Fibroblast of skin of right biceps (primary cell): ENCODE data around the gene EIF4ENIF1.
"Not testable (repeated sequence)": the region's sequence is repeated elsewhere in the genome, so short reads cannot be mapped to it uniquely, and the experiment has no call there.

Experiments
- DNase-seq: peaks from one replicate; pipeline ENCODE4 v3.0.0-alpha.2; 2013

EIF4ENIF1 gene

DNA sequence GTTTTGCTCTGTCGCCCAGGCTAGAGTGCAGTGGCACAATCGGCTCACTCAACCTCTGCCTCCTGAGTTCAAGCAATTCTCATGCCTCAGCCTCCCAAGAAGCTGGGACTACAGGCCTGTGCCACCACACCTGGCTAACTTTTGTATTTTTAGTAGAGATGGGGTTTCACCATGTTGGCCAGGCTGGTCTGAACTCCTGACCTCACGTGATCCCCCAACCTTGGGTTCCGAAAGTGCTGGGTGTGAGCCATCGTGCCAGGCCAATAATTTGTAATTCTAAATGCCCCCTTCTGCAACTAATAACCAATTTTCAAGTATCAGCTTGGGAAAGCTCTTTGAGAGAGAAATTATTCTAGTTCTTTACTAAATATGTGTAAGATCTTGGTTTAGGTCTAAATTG is 3.7 kb upstream of the EIF4ENIF1 start:
- DNase-seq, result not testable (repeated sequence)

DNA sequence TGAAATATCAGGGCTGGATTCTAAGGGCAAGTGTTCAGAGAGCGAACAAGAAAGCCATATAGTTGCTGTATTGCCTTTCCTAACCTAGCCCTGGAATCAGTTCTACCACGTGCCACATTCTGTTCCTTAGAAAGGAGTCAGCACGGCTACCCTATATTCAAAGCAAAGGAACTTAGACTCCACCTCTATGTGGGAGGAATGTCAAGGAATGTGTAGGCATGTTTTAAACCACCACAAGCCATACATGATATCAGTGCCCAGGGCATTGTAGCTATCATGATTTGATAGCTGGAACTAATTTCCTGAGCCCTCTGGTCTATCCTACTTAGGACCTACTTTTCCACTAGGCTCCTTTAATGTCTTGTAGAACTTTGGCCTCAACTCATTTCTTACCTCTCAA is 2.5 kb upstream of the EIF4ENIF1 start:
- no peak for DNase-seq

DNA sequence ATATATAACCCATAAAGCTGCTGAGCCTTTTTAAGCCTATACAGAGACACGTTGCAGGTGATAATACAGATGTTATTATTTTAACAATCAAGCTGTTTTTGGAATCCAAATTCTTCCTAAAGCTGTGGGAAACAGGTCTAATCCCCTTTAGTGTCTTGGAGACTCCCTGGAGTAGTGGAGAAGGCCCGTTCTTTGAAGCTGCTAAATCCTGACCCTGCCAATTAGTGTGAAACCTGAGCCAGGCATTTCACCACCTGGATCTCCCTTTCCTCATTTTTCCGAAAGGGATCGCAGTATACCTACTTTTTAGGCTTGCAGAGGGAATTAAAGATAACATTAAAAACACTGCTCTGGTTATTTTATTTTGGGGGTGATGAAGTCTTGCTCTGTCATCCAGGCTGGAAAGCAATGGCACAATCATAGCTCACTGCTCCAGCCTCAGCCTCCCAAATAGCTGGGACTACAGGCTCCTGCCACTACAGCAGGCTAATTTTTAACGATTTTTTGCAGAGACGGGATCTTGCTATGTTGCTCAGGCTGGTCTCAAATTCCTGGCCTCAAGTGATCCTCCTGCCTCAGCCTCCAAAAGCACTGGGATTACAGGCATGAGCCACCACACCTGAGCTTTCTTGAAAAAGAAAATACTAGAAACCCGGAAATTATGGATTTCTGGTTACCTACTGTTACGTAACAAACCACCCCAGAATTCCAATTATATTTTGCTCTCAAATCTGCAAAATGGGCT is 1.7 kb upstream of the EIF4ENIF1 start:
- DNase-seq, result no peak

DNA sequence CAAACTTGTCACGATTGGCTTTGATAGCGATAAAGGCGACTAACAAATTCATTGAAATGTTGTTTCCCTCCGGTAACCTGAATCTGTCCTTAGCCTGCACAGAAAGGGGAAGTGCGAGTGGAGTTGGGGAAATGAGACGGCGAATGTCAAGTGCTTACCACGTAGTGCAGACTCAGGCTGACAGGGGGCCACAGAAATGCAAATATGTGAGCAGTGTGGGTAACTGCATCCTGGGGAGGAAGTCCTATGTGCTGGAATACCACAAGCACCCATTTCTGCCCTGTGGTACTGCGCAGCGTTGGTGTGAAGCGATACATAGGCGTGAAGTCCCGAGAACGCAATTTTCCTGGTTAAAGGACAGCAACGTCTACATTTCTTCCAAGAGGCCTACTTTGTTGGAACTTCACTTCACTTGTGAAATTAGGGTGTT is 869 bp upstream of the EIF4ENIF1 start:
- DNase-seq, result peak; percentile 79

- DNase-seq, result peak; percentile 24
Observed at GRCh38 chr22:31488988-31489617, 539 bp downstream of the EIF4ENIF1 start.

GRCh38 chr22:31488346-31488883 is 1.2 kb downstream of the EIF4ENIF1 start:
- no peak for DNase-seq

- DNase-seq, result no peak
Observed at GRCh38 chr22:31486951-31487350, 2.7 kb downstream of the EIF4ENIF1 start.

- DNase-seq, result not testable (repeated sequence)
Observed at GRCh38 chr22:31486369-31486768, 3.3 kb downstream of the EIF4ENIF1 start.

- DNase-seq, result not testable (repeated sequence)
Observed at GRCh38 chr22:31482470-31482869, 7.2 kb downstream of the EIF4ENIF1 start.

- no peak for DNase-seq
Observed at GRCh38 chr22:31481129-31481528, 8.5 kb downstream of the EIF4ENIF1 start.

DNA sequence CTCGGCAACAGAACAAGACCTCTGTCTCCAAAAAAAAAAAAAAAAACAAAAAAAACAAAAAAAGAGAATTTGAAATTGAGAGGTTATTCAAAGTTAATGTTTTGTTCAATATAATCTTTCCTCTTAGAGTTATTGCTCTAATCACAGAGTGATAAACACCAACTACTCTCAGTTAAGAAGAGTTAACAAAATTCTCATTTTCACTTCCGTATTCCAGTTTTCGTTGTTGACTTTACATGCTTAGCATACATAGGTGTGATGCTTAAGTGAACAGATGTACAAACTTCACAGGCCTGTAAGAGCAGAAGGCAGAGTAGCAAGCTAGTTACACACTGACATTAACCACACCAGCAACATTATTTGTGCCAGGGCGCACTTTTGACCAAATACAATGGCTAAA is 12.3 kb downstream of the EIF4ENIF1 start:
- DNase-seq, result no peak

GRCh38 chr22:31475800-31476199 is 13.8 kb downstream of the EIF4ENIF1 start:
- no peak for DNase-seq

- peak; percentile 77 for DNase-seq
Observed at GRCh38 chr22:31474743-31475142, 14.9 kb downstream of the EIF4ENIF1 start.

DNA sequence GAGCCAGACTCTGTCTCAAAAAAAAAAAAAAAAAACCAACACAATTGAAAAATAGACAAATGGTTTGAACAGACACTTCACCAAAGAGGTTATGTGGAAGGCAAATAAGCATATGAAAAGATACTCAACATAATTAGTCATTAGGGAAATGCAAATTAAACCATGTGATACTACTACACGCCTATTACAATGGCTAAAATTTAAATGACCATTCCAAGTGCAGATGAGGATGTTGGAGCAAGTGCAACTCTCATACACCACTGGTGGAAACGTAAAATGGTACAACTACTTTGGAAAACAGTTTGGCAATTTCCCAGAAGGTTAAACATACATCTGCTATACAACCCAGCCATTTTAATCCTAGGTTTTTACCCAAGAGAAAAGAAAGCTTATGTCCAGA is 24.3 kb downstream of the EIF4ENIF1 start:
- DNase-seq, result no peak

DNA sequence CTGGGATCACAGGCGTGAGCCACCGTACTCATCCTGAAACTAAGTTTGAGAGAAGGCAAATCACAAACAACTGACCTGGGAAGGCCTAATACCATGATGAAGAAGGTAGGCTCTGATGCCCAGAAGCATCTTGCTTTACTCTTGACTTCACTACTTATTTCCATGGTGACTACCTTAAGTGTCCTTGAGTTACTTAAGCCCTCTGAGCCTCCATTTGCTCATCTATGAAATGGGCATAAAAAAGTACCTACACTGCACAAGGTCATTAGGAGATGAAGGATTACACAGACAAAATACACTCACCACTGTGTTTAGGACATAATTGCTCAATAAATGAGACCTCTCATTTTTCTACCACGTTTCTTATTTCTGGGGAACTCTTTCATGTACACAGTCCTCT is 27.9 kb downstream of the EIF4ENIF1 start:
- no peak for DNase-seq

DNA sequence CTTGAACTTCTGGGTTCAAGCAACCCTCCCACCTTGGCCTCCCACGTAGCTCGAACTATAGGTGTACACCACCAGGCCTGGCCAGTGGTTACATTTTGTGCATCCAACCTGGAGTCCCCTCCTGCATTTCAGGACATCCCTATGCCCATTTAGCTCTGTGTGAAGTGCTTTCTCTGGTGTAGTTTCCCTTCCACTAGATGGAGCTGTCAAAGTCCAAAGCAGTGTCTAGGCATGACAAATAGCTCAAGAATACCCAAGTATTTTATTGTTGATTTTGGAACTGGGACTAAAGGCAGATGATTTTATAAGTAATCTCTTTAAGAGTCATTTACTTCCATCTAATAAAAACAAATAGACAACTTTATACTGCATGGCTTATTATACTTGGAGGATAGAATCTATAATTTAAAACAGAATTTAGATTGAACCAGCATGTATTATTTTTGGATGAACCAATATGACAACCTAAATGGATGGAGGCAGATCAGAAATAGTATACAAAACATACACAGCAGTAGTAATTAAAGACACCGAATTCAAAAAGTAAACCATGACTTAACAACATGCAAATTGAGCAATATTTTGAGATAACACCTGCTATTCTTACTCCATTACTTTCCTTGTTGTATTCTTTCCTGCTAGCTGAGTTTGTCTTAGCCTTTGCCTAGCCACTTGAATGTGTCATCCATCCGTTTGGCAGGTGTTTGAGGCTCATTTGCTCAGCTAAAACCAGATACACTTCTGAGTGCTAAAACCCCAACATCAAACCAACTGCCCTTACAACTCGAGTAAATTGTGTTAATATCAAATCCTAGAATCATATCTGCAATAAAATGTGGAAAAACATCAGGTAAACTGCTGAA is 37.7 kb downstream of the EIF4ENIF1 start:
- DNase-seq, result peak; percentile 54

GRCh38 chr22:31449506-31449905 is 40.1 kb downstream of the EIF4ENIF1 start:
- DNase-seq, result no peak

DNA sequence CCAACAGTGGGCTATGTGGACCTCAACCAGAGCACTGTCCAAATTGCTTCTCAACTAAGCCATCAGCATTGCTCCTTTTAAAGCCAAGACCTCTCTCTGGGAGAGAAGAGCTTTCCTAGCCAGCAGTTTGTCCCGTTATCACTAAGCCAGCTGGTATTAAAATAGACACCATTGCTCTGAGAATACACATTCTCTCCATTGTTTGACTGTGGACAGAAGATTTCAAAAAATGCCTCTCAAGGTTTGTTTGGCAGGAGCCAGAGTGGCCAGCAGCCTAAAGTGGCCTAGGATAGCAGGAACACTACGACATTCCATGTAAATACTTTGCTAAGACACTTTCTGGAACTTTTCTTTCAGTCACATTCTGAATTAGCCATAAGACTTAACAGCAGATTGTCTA is 41.3 kb downstream of the EIF4ENIF1 start:
- no peak for DNase-seq

- no peak for DNase-seq
Observed at GRCh38 chr22:31447337-31447736, 42.3 kb downstream of the EIF4ENIF1 start.

GRCh38 chr22:31446767-31447166 is 42.9 kb downstream of the EIF4ENIF1 start:
- no peak for DNase-seq

GRCh38 chr22:31446208-31446607 is 43.4 kb downstream of the EIF4ENIF1 start:
- DNase-seq, result no peak

- no peak for DNase-seq
Observed at GRCh38 chr22:31445642-31446041, 44.0 kb downstream of the EIF4ENIF1 start.

- DNase-seq, result no peak
Observed at GRCh38 chr22:31443516-31443915, 46.1 kb downstream of the EIF4ENIF1 start.
